ENCODE measurements around the gene NABP2. TPM values are rescaled to one million over a fixed set of nuclear protein-coding genes. Genes with fewer than 3 reads are reported as not detected.

NABP2 gene
- total and polyA plus RNA-seq, 8 donors: 14.1 to 23.6 (median 17.5) TPM

- peaks cover 0 to 28% (median 14%) of the 10 kb centered on the region in 3 donors for H3K36me3 ChIP-seq
- TF ChIP-seq CTCF (IDR thresholded peaks at IDR 0.05): no peak
- intact Hi-C loops (cut with DNase I): loop anchor here in 1 of 3 donors (10.0 kb wide), 1 partner anchor 63 kb away; no protein-coding TSS in a partner anchor
- peaks cover 0 to 19% (median 0%) of the 10 kb centered on the region in 3 donors for H3K4me1 ChIP-seq
- 1% methylated on average over 27 of the region's 27 CpGs for WGBS, 2 donors
- ATAC-seq (peak; percentile 34 to 51 (median 41)), FAIRE-seq (no peak), DNase-seq (no peak)
- peak overlapping the region; percentile 74 to 94 (median 92) for H3K4me3 ChIP-seq
- no peaks in the 10 kb centered on the region for H3K27me3 ChIP-seq
- no peaks in the 10 kb centered on the region for H3K9me3 ChIP-seq
- peak overlapping the region; percentile 65 to 89 (median 83) for H3K27ac ChIP-seq
Measured at GRCh38 chr12:56257491-56258067, 33.4 kb downstream of the NABP2 start.

- intact Hi-C loops (cut with DNase I): loop anchor here in 1 of 3 donors (10.0 kb wide), 1 partner anchor 63 kb away; no protein-coding TSS in a partner anchor
- H3K4me1 ChIP-seq: peaks cover 0 to 19% (median 0%) of the 10 kb centered on the region in 3 donors
- no peaks in the 10 kb centered on the region for H3K9me3 ChIP-seq
- FAIRE-seq: no peak
- ATAC-seq: peak; percentile 97 to 99 (median 97)
- peak; percentile 51 to 82 (median 65) for TF ChIP-seq CTCF (IDR thresholded peaks at IDR 0.05)
- no peaks in the 10 kb centered on the region for H3K27me3 ChIP-seq
- DNase-seq: peak; percentile 61 to 92 (median 77)
- H3K27ac ChIP-seq: peak within 1 kb of the TSS; percentile 65 to 89 (median 83)
- peak within 1 kb of the TSS; percentile 74 to 94 (median 92) for H3K4me3 ChIP-seq
- H3K36me3 ChIP-seq: peaks cover 0 to 22% (median 8%) of the 10 kb centered on the region in 3 donors
- 0 to 1% methylated on average over 27 to 78 of the region's 78 CpGs for WGBS, 2 donors
Measured at GRCh38 chr12:56258068-56258819, 34.1 kb downstream of the NABP2 start, which contains the start of gene ANKRD52. Gene ANKRD52 (minus strand): TSS chr12:56258384. CDS start chr12:56258269, 115 bp downstream.

- Histone ChIP-seq H3K27ac (peak overlapping the region; percentile 65 to 89 (median 83)), H3K27me3 (no peaks in the 10 kb centered on the region), H3K4me3 (peak overlapping the region; percentile 74 to 94 (median 92)), H3K4me1 (peaks cover 0 to 19% (median 0%) of the 10 kb centered on the region in 3 donors), H3K9me3 (no peaks in the 10 kb centered on the region), H3K36me3 (peaks cover 0 to 16% (median 3%) of the 10 kb centered on the region in 3 donors)
- ATAC-seq (no peak), FAIRE-seq (no peak), DNase-seq (no peak)
- no peak for TF ChIP-seq CTCF (IDR thresholded peaks at IDR 0.05)
- intact Hi-C loops (cut with DNase I): loop anchor here in 1 of 3 donors (10.0 kb wide), 1 partner anchor 64 kb away; no protein-coding TSS in a partner anchor
- 11 to 12% methylated on average over 9 of the region's 9 CpGs for WGBS, 2 donors
Measured at GRCh38 chr12:56258820-56259183, 34.7 kb downstream of the NABP2 start.

GRCh38 chr12:56260380-56260779 lies 36.2 kb downstream of the NABP2 start:
- Histone ChIP-seq H3K4me3 (no peak overlapping the region), H3K36me3 (peaks cover 0 to 1% (median 0%) of the 10 kb centered on the region in 3 donors), H3K27me3 (no peaks in the 10 kb centered on the region), H3K4me1 (peaks cover 0 to 19% (median 0%) of the 10 kb centered on the region in 3 donors), H3K9me3 (no peaks in the 10 kb centered on the region), H3K27ac (no peak overlapping the region)
- FAIRE-seq: no peak
- no peak for TF ChIP-seq CTCF (IDR thresholded peaks at IDR 0.05)
- no peak for ATAC-seq
- intact Hi-C loops (cut with DNase I): no loop called here
- no peak for DNase-seq
- 93 to 94% methylated on average over 8 of the region's 8 CpGs for WGBS, 2 donors
